ENCODE results near the gene MYO7A.

- TF ChIP-seq CTCF (IDR thresholded peaks at IDR 0.05; ENCODE audit: low read length) (no peak), EZH2 (IDR thresholded peaks at IDR 0.05; ENCODE audit: borderline replicate concordance, low read length) (no peak)
These were observed 32.0 kb downstream of the MYO7A start for GRCh38 chr11:77159937-77160495.

Data from OCI-LY1 (cell line).